Superior temporal gyrus (tissue), 1 donor: ENCODE data around the gene STUM.

Experiments used
- DNase-seq: peaks from one replicate; pipeline ENCODE4 v3.0.0-alpha.2; 2016; ENCODE audit errors: extremely low spot score

Gene STUM

GRCh38 chr1:226533220-226533619 is 15.3 kb upstream of the STUM start:
- DNase-seq: no peak

DNA sequence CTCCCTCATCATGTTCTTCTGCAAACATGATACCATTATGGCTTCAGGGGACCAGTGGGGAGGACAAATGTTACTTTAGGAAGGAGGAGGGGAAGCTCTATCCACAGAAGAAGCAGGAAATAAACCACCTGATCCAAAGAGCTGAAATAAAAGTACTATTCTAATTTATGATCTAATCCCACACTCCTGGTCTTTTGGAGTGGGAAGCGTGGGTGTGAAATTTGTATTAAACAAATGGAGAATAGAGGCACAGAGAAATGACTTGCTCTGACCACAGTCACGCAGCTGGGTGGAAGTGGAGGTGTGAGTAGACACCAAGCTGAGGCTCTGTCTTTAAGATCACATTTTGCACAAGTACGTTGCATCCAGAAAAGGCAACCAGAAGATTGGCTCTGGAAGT is 14.5 kb upstream of the STUM start:
- DNase-seq: no peak

DNA sequence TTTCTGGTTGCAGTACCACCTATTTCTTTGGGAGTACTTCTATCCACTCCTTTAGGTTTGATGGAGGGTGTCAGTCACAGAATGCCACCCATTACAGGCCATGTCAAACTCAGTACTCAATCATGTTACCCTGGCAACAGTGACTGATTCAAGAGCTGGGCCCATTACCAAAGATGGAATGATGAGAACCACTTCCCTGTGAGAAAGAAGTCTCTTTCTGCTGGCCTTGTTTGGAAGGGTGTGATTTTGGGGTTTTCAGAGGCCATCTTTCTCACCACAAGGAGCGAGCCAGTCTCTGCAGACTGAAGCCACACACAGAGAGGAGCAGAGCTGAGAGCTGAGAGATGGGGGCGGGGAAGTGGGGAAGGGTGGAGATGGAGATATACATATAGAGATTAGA is 13.9 kb upstream of the STUM start:
- no peak for DNase-seq

DNA sequence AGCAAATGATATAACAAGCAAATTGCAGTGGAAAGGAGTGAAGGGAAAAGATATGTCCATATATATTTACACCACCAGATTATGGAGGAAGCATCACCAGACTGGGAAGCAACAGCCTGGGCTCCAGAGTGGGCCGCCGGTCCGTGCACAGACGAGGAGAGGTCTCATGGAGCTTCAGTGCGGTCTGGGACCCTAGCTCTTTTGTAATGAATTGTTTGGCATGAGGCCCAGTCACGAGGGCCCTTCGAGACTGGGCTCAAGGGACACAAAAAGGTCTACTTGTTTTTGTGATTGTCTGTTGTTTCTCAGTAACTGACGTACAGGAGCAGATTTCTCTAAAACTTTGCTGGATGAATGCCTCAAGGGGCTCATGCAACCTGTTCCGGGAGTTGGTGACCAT is 12.9 kb upstream of the STUM start:
- no peak for DNase-seq

DNA sequence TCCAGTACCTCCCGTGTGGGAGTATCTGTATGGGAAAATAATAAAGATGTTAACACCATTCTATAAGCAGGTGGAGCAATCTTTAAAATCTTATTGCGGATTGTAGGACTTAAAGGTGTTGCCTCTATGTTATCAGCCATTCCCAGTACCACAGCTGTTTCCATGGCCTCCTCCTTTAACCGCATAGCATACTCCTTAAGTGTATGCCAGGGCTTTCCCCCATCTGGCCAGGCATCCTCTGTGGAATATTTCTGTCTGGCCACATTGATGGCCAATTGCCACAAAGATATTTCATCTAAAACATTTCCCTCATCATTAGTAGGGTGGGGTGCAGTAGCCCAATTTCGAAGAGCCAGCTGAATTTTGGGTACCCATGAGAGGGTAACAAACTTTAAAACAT is 7.3 kb upstream of the STUM start:
- no peak for DNase-seq

- no peak for DNase-seq
Measured at GRCh38 chr1:226541631-226542622, 6.6 kb upstream of the STUM start.

GRCh38 chr1:226542623-226543103 is 5.9 kb upstream of the STUM start:
- no peak for DNase-seq

GRCh38 chr1:226545836-226546596 is 2.5 kb upstream of the STUM start:
- DNase-seq: no peak

- no peak for DNase-seq
Measured at GRCh38 chr1:226546926-226547325, 1.6 kb upstream of the STUM start.

- peak; percentile 88 for DNase-seq
Measured at GRCh38 chr1:226547754-226548191, 791 bp upstream of the STUM start.

- DNase-seq: no peak
Measured at GRCh38 chr1:226549094-226549936, 751 bp downstream of the STUM start.

- no peak for DNase-seq
Measured at GRCh38 chr1:226549937-226550671, 1.5 kb downstream of the STUM start.

- DNase-seq: no peak
Measured at GRCh38 chr1:226550672-226551041, 2.1 kb downstream of the STUM start.

- DNase-seq: no peak
Measured at GRCh38 chr1:226551299-226551698, 2.7 kb downstream of the STUM start.

DNA sequence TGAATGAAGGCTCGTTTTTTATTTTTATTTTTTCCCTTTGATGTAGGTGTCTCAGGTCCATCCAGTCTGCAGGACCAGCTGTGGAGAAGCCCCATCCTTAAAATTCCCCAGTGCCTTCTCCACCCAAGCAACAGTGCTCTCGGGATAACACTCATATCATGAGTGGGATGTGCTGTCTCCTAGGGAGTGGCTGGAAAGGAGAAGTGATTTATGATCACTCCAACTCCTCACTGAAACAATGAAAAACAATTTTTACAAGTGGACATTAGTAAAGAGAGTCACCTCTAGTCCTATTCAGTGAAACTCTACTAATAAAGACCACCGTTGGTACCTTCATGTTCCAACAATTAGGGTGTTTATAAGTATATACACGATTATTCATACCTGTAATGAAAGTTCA is 3.5 kb downstream of the STUM start:
- no peak for DNase-seq

GRCh38 chr1:226553266-226553923 is 4.8 kb downstream of the STUM start:
- no peak for DNase-seq

GRCh38 chr1:226553924-226554282 is 5.3 kb downstream of the STUM start:
- no peak for DNase-seq

DNA sequence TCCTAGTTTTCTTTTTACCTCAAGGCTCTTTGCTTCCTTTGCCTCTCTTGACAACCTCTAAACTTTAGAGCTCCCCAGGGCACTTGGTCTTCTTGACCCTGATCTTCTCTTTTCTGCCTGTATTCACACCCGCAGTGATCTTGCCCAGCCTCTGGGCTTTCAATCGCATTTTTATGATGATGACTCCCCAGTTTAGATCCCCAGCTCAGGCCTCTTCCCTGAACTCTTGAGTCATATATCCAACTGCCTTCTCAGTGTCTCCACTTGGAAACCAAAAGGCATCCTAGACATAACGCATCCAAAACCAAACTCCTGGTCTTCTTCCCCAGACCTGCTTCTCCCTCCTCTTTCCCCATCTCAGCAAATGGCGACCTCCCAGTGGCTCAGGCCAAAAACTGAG is 6.5 kb downstream of the STUM start:
- DNase-seq: no peak

GRCh38 chr1:226557424-226557823 is 8.9 kb downstream of the STUM start:
- DNase-seq: no peak

DNA sequence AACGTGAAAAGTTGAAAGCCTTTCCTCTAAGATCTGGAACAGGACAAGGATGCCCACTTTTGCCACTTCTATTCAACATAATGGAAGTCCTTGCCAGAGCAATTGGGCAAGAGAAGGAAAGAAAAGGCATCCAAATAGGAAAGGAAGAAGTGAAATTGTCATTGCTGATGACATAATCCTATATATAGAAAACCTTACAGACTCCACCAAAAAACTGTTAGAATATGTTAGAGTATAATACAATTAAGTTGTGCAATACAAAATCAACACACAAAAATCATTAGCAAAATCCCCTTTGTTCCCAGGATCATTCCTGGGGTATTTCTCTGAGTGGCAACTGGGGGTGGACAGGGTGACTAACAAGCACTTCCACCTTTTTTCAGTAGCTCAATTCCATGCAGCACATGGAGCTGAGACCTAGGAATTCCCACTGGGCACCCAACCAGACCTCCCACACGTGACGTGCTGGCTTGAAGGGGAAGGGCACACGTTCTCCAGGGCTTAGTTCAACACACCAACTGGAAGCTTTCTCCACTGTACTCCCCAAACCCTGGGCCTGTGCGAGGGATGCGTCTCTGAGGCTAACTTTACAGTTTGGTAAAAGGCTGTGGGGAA is 9.6 kb downstream of the STUM start:
- no peak for DNase-seq
